GM20431 (cell line): ENCODE measurements around the gene SRSF4.
"Not testable (repeated sequence)": the region's sequence is repeated elsewhere in the genome, so short reads cannot be mapped to it uniquely, and the experiment has no call there.

ENCODE experiments used
- in situ Hi-C: fragments of 300-500 bp; cut with MseI, MboI; formaldehyde crosslinking; loops from one replicate; pipeline ENCODE4 v1.15.0; 2020; ENCODE audit warnings: low sequenced_read_pairs; ENCODE audit not compliant: unreplicated experiment

SRSF4 gene

GRCh38 chr1:29181413-29182225 is at the start of gene SRSF4:
TSS of gene SRSF4 (minus strand) at chr1:29181900. CDS start at chr1:29181752, 148 bp downstream.
- in situ Hi-C loops, result no loop called here

- in situ Hi-C loops, result loop anchor here (25.0 kb wide), 1 partner anchor 607 kb away; no protein-coding TSS in a partner anchor
Observed at GRCh38 chr1:29230553-29231378, 49.1 kb upstream of the SRSF4 start, which contains the start of gene MECR. TSS of gene MECR (minus strand) at chr1:29230934. CDS start at chr1:29230906, 28 bp downstream.

- in situ Hi-C loops, result loop anchor here (25.0 kb wide), 1 partner anchor 607 kb away; no protein-coding TSS in a partner anchor
Observed at GRCh38 chr1:29230204-29230552, 48.5 kb upstream of the SRSF4 start.

DNA sequence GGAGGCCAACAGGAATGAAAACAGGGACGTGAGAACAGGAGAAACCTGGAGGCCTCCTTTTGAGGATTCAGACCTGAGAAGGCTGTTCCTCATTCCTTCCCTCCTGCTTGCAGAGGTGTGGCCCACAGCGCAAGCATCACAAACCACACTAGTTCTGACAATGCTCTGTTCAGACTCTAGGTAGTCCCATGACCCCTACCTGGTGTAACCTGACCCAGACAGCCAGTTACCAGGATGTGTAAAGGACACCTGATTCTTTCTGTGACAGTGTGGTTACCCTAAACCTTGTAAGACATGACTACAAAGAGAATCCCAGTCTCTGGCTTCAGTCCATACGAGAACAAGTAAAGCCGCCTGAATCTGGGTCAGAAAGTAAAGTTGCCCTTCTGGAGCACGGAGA is 45.8 kb upstream of the SRSF4 start:
- in situ Hi-C loops, result loop anchor here (25.0 kb wide), 1 partner anchor 610 kb away; no protein-coding TSS in a partner anchor

GRCh38 chr1:29225361-29225760 is 43.7 kb upstream of the SRSF4 start:
- in situ Hi-C loops, result loop anchor here (25.0 kb wide), 1 partner anchor 612 kb away; no protein-coding TSS in a partner anchor

- in situ Hi-C loops, result no loop called here
Observed at GRCh38 chr1:29224356-29224837, 42.7 kb upstream of the SRSF4 start.

DNA sequence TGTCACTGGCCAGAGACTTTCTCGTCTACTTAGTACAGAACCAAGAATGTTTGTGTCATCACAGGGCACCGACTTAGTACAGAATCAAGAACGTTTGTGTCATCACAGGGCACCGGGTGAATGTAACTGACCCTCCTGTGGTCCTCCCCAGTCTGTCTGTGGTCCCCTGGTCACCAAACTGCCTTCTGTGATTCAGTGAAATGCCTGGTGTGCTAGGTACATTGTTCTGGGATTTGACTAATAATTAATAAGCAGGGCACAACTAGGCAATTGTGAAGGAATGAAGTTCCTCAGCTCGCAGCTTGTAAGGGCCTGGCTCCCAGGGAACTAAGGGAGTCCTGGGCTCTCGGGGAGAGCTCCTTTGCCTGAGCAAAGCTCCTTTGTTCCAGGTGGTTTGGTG is 41.8 kb upstream of the SRSF4 start:
- in situ Hi-C loops, result no loop called here

GRCh38 chr1:29222686-29223085 is 41.0 kb upstream of the SRSF4 start:
- in situ Hi-C loops, result no loop called here

DNA sequence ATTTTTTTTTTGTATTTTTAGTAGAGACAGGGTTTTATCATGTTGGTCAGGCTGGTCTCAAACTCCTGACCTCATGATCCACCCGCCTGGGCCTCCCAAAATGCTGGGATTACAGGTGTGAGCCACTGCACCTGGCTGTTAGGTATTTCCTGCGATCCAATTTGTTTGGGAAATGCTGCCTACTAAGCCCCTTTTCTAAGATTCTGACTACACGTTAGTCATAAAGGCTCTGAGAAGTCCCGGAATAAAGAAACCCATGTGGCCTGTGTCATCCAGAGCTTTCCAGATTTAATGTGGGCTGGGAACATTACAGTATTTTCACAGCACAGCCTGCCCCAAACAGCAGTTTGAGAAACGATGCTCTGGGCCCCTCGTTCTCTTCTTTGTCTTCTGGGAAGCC is 40.6 kb upstream of the SRSF4 start:
- in situ Hi-C loops, result not testable (repeated sequence)

DNA sequence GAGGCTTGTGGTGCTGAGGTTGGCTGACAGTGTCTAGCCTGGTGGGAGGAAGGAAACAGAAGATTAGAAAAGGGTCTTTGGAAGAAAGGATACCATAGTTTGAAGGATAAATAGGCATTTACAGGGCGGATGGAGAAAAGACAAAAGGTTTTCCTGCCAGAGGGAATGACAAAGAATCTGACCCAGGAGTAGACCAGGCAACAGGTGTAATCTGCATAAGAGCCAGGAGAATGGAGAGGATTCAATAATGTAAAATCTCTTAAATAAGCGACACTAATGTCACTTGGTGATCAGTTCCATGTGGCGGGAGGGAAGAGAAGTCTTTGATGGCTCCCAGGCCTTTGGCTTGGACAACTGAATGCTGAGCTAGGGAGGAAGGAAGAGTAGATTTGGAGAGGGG is 39.6 kb upstream of the SRSF4 start:
- in situ Hi-C loops, result no loop called here

- in situ Hi-C loops, result no loop called here
Observed at GRCh38 chr1:29218223-29218622, 36.5 kb upstream of the SRSF4 start.

DNA sequence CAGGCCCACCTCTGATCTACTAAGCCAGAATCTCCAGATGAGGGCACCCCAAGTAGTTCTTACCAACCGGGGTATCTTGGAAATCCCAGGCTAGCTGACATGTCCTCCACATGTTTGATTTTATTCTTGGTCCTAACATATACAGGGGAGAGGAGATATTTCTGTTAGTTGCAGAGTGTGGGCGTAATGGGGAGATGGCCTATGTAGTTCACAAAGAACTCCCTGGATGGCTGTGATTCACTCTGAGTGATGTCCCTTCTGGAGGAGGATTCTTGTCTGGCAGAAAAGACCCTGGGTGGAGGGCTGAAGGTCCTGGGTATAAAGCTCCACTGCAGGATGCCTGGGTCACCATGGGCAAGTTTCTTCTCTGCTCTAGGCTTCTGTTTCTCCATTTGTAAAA is 35.9 kb upstream of the SRSF4 start:
- in situ Hi-C loops, result no loop called here

DNA sequence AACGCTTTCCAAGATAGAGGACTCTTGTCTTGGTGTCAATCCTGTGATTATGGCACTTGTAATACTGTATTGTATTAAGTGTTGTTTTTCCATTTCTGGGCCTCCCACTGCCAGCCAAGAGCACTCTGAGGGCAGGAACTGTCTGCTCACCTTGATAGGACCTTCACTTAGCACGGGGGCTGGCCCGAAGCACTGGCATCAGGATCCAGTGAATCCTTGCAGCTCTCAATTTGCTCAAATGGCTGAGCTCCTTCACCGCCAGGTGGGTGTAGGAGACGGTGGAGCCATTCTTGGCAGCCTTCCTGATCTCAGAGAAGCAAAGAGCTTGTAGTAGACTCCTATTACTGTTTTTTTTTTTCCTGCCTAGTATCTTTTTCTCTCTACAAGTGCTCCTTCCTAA is 31.4 kb upstream of the SRSF4 start:
- in situ Hi-C loops, result no loop called here

DNA sequence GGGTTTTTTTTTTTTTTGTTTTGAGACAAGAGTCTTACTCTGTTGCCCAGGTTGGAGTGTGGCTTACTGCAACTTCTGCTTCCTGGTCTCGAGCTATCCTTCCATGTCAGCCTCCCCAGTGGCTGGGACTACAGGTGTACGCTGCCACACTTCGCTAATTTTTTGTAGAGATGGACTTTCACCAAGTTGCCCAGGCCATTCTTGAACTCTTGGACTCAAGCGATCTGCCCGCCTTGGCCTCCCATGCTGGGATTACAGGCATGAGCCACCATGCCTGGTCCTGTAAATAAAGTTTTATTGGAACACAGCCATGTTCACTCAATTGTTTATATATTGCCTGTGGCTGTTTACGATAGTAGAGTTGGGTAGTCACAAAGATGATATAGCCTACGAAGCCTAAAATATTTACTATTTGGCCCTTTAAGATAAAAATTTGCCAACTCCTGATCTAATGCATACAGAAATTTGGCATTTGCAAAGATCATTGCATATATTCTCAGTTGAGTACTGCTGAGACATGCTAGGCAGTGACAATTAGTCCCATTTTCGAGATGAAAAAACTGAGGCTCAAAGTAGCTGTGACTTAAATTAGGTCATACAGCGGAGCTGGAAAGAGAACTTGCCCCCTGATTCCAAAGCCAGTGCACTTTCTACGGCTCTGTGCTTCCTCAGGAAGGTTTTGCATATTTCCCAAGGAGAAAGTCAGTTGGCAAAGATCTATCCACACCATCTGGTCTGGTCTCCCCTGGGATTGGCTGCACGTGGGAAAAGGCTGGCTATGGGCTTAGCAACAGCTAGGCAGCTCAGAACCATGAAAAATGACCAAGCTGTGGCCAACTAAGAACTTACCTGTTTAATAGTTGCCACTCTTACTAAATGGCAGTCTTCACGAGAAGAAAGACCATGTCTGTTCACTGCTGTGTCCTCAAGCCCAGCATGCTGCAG is 29.7 kb upstream of the SRSF4 start:
- in situ Hi-C loops, result no loop called here

GRCh38 chr1:29210278-29211085 is 28.8 kb upstream of the SRSF4 start:
- in situ Hi-C loops, result no loop called here

GRCh38 chr1:29209173-29209572 is 27.5 kb upstream of the SRSF4 start:
- in situ Hi-C loops, result loop anchor here (5.0 kb wide), 1 partner anchor 327 kb away; no protein-coding TSS in a partner anchor

DNA sequence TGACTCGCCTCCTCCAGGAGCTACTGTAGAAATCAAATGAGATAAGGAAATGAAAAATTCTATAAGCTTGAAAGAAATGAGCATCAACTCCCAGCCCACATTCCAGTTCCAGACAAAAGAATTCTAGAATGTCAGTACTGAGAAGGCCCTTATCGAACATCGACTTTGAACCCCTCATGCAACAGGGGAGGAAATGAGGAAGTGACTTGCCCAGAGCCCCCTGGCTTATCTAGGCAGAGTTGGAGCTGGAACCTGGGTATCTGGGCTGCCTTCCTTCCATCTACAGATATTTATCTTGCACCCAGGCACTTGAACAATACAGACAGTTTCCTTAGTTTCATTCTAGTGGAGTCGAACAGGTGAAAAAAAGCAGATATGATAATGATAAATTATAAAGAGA is 26.7 kb upstream of the SRSF4 start:
- in situ Hi-C loops, result loop anchor here (5.0 kb wide), 1 partner anchor 326 kb away; no protein-coding TSS in a partner anchor

DNA sequence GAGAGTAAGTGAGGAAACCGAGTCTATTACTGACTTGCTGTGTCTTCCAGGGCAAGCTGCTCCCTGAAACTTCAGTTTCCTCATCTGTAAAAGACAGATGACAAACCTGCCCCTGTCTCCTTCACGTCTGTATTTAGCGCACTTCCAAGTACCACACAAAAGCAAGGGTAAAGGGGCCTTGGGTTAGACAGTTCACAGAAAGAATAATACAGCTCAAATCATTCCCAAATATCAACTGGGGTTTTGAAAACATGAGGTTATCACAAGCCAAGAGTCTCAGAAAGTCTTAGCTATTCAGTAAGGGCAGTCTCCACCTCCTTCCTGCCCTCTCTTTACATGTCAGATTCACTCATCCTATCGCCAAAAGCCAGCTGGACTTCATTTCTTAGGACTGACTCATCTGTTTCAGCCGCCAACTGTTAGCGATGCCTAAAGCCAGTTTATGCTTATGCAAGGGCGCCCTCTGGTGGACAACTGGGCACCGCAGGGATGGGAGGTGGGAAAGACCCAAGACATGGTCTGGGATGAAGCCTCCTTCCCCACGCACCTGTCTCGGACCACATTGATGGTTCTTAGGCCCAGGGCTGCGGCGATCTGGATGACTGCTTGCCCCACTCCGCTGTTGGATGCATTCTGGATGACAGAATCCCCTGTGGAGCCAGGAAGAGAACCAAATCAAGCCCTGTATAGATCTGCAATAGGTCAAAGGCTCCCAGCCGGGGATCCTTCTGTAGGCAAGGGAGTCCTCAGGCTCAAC is 21.1 kb upstream of the SRSF4 start:
- in situ Hi-C loops, result no loop called here
